H1 (cell line): ENCODE measurements around the gene FARSB. TPM values are rescaled to one million over a fixed set of nuclear protein-coding genes. Genes with fewer than 3 reads are reported as not detected.

ENCODE experiments used
- CTCF ChIA-PET: fragments of 300-600 bp; sonication (Branson Sonifier 250); formaldehyde crosslinking; loops from one replicate; lab custom pipeline; 2021; ENCODE audit not compliant: partially characterized antibody; lab: Charles Lee
- POLR2A ChIA-PET: fragments of 300-600 bp; sonication (Branson Sonifier 250); formaldehyde crosslinking; loops from one replicate; lab custom pipeline; 2021; ENCODE audit warnings: inconsistent platforms; ENCODE audit not compliant: partially characterized antibody; lab: Charles Lee
- DNase-seq, 2 experiments: peaks; one replicate each; pipeline versions ENCODE4 v3.0.0 to v3.0.0-alpha.2; 2010 to 2022; ENCODE audit warnings: low spot score in 2 of 2, low read depth in 1 of 2, mixed read lengths in 1 of 2
- FAIRE-seq: peaks from 2 replicates; lab custom pipeline; 2011; peaks lifted over from hg19 to GRCh38; lab: Jason Lieb, UNC
- H2AFZ ChIP-seq: 2 replicates; pipeline ENCODE4 v1.8.1; 2012; ENCODE audit warnings: low read length, inconsistent platforms
- H2AK5ac ChIP-seq: 2 replicates; pipeline ENCODE4 v1.6.1; 2013; ENCODE audit warnings: low read depth, low read length
- H2BK120ac ChIP-seq: replicated peaks from 2 replicates; pipeline ENCODE3; 2013; ENCODE audit warnings: low read depth, low read length, inconsistent platforms
- H2BK12ac ChIP-seq: 2 replicates; pipeline ENCODE4 v1.6.1; 2013; ENCODE audit warnings: low read depth, low read length
- H2BK15ac ChIP-seq: 2 replicates; pipeline ENCODE4 v1.6.1; 2013; ENCODE audit warnings: low read length
- H2BK20ac ChIP-seq: 2 replicates; pipeline ENCODE4 v1.6.1; 2013; ENCODE audit warnings: low read length
- H2BK5ac ChIP-seq: 2 replicates; pipeline ENCODE4 v1.6.1; 2013; ENCODE audit warnings: low read depth, low read length
- H3K14ac ChIP-seq: 2 replicates; pipeline ENCODE4 v1.6.1; 2013; ENCODE audit warnings: inconsistent platforms; ENCODE audit not compliant: insufficient read length
- H3K18ac ChIP-seq: 2 replicates; pipeline ENCODE4 v1.6.1; 2013; ENCODE audit warnings: low read length; ENCODE audit errors: extremely low read depth
- H3K23ac ChIP-seq: 2 replicates; pipeline ENCODE4 v1.6.1; 2013; ENCODE audit warnings: inconsistent platforms; ENCODE audit not compliant: insufficient read length
- H3K23me2 ChIP-seq: 2 replicates; pipeline ENCODE4 v1.6.1; 2013; ENCODE audit warnings: low read depth, low read length
- H3K27ac ChIP-seq: 2 replicates; pipeline ENCODE4 v1.6.1; 2011; ENCODE audit warnings: low read depth, low read length, inconsistent platforms
- H3K27me3 ChIP-seq, 4 experiments: replicated peaks in 1 of 4; 1 replicate in 1 of 4; 2 replicates in 3 of 4; pipeline versions ENCODE4 v1.6.1 to v1.8.1; 2011 to 2013; ENCODE audit warnings: low read length in 3 of 4, mild to moderate bottlenecking in 3 of 4, inconsistent platforms in 2 of 4, mixed read lengths in 2 of 4, moderate library complexity in 1 of 4; ENCODE audit not compliant: control insufficient read depth in 3 of 4, insufficient read depth in 3 of 4; ENCODE audit errors: extremely low read depth in 1 of 4
- H3K36me3 ChIP-seq, 4 experiments: 2 replicates each; pipeline versions ENCODE4 v1.6.1 to v1.8.1; 2011 to 2013; ENCODE audit warnings: mild to moderate bottlenecking in 4 of 4, low read length in 3 of 4, moderate library complexity in 2 of 4, control low read depth in 1 of 4, inconsistent platforms in 1 of 4; ENCODE audit not compliant: insufficient read depth in 4 of 4, control insufficient read depth in 2 of 4
- H3K4ac ChIP-seq: replicated peaks from 2 replicates; pipeline ENCODE3; 2013; ENCODE audit warnings: low read length, low read depth, mixed read lengths, inconsistent platforms; ENCODE audit not compliant: insufficient read length
- H3K4me1 ChIP-seq, 4 experiments: replicated peaks in 1 of 4; 1 replicate in 1 of 4; 2 replicates in 3 of 4; pipeline versions ENCODE4 v1.6.1 to v1.8.1; 2011 to 2013; ENCODE audit warnings: low read length in 3 of 4, inconsistent platforms in 2 of 4, mixed read lengths in 1 of 4; ENCODE audit not compliant: insufficient read depth in 4 of 4, control insufficient read depth in 3 of 4
- H3K4me2 ChIP-seq, 2 experiments: 2 replicates each; pipeline versions ENCODE4 v1.6.1 to v1.8.1; 2011 to 2013; ENCODE audit warnings: low read depth in 2 of 2, low read length in 2 of 2, control low read depth in 1 of 2, inconsistent platforms in 1 of 2, mild to moderate bottlenecking in 1 of 2; ENCODE audit not compliant: insufficient read depth in 1 of 2
- H3K4me3 ChIP-seq, 4 experiments: fragments of 200-600, 300-600 bp in 1 of 4; sonication (generic), shearing (Covaris generic), sonication (Bioruptor Twin) in 1 of 4; 2 replicates each; pipeline versions ENCODE4 v1.5.1 to v1.8.1; 2011 to 2016; ENCODE audit warnings: low read length in 4 of 4, low read depth in 3 of 4, control low read depth in 2 of 4, inconsistent platforms in 2 of 4, mild to moderate bottlenecking in 2 of 4, mixed read lengths in 1 of 4, moderate library complexity in 1 of 4; ENCODE audit not compliant: insufficient read depth in 2 of 4; ENCODE audit errors: extremely low read depth in 1 of 4
- H3K56ac ChIP-seq: replicated peaks from 2 replicates; pipeline ENCODE3; 2013; ENCODE audit warnings: low read depth, mild to moderate bottlenecking, mixed read lengths, low read length, inconsistent platforms; ENCODE audit not compliant: insufficient read length
- H3K79me1 ChIP-seq: 2 replicates; pipeline ENCODE4 v1.6.1; 2013; ENCODE audit warnings: low read depth, low read length, control low read depth
- H3K79me2 ChIP-seq, 2 experiments: 2 replicates each; pipeline versions ENCODE4 v1.6.1 to v1.8.1; 2012 to 2013; ENCODE audit warnings: low read length in 2 of 2, mild to moderate bottlenecking in 2 of 2, inconsistent platforms in 1 of 2; ENCODE audit not compliant: insufficient read depth in 2 of 2, control insufficient read depth in 1 of 2
- H3K9ac ChIP-seq, 4 experiments: replicated peaks in 1 of 4; 1 replicate in 1 of 4; 2 replicates in 3 of 4; pipeline versions ENCODE4 v1.6.1 to v1.8.1; 2011 to 2013; ENCODE audit warnings: low read depth in 3 of 4, low read length in 3 of 4, control low read depth in 2 of 4, mild to moderate bottlenecking in 2 of 4, moderate library complexity in 2 of 4, inconsistent platforms in 1 of 4; ENCODE audit errors: extremely low read depth in 1 of 4
- H3K9me3 ChIP-seq, 2 experiments: 2 replicates each; pipeline versions ENCODE4 v1.6.1 to v1.8.1; 2012 to 2013; ENCODE audit warnings: mild to moderate bottlenecking in 2 of 2, moderate library complexity in 2 of 2, control low read depth in 1 of 2, inconsistent platforms in 1 of 2, low read depth in 1 of 2, low read length in 1 of 2, mixed read lengths in 1 of 2; ENCODE audit not compliant: insufficient read depth in 2 of 2
- H4K20me1 ChIP-seq, 2 experiments: replicated peaks in 1 of 2; 2 replicates each; pipeline versions ENCODE3 to v1.8.1; 2011 to 2013; ENCODE audit warnings: inconsistent platforms in 2 of 2, low read length in 2 of 2, mild to moderate bottlenecking in 1 of 2; ENCODE audit not compliant: insufficient read depth in 2 of 2, control insufficient read depth in 1 of 2
- H4K5ac ChIP-seq: 2 replicates; pipeline ENCODE4 v1.6.1; 2013; ENCODE audit warnings: low read length, low read depth, mixed read lengths, inconsistent platforms; ENCODE audit not compliant: insufficient read length
- H4K8ac ChIP-seq: 2 replicates; pipeline ENCODE4 v1.8.0; 2013; ENCODE audit warnings: mild to moderate bottlenecking, moderate library complexity, low read length, inconsistent platforms; ENCODE audit not compliant: insufficient read depth; ENCODE audit errors: extremely low read depth
- H4K91ac ChIP-seq: replicated peaks from 2 replicates; pipeline ENCODE3; 2013; ENCODE audit warnings: low read length, mixed read lengths, inconsistent platforms; ENCODE audit not compliant: insufficient read length
- HDAC2 ChIP-seq, 2 experiments: fragments of 300-600 bp in 1 of 2; sonication (generic) in 1 of 2; IDR thresholded peaks; 2 replicates each; pipeline ENCODE4 v1.6.1; 2011 to 2012; ENCODE audit warnings: low read depth in 2 of 2, low read length in 2 of 2, mild to moderate bottlenecking in 2 of 2, moderate library complexity in 2 of 2, borderline replicate concordance in 1 of 2, inconsistent platforms in 1 of 2
- MAFK ChIP-seq: IDR thresholded peaks from 2 replicates; pipeline ENCODE4 v1.6.1; 2012; ENCODE audit warnings: low read depth, mild to moderate bottlenecking, improper control_type of control experiment, low read length
- RNF2 ChIP-seq: fragments of 200-900, 300-1000 bp; sonication (generic); IDR thresholded peaks from 2 replicates; pipeline ENCODE4 v1.7.1; 2016; ENCODE audit warnings: borderline replicate concordance, low read depth, mild to moderate bottlenecking, antibody characterized with exemption, low read length; ENCODE audit not compliant: poor library complexity, severe bottlenecking; ENCODE audit errors: missing control alignments
- WGBS, 2 experiments: shearing (Covaris generic) in 1 of 2; methylation state at CpG; one replicate each; pipeline versions ENCODE4 v1.1.6 to v1.1.7; 2013 to 2015; ENCODE audit warnings: low lambda C conversion rate in 2 of 2, mixed read lengths in 2 of 2, inconsistent platforms in 1 of 2, low coverage in 1 of 2, missing lambda C conversion rate in 1 of 2; ENCODE audit not compliant: insufficient replicate concordance in 2 of 2, insufficient coverage in 1 of 2, insufficient read length in 1 of 2; ENCODE audit errors: extremely low coverage in 1 of 2, missing lambda C conversion rate in 1 of 2; 5-methylcytosine and 5-hydroxymethylcytosine counted together
- polyA plus RNA-seq, 7 experiments: library from polyadenylated mRNA; depleted of rRNA in 3 of 7; stranded (reverse) in 5 of 7; unstranded in 2 of 7; fragments of >200 nt in 5 of 7; fragments of 200-250 nt in 2 of 7; gene quantifications; 1 replicate in 5 of 7; 2 replicates in 1 of 7; 4 replicates in 1 of 7; pipeline versions ENCODE4 v1.2.1 to v1.2.3, GENCODE V29; 2011 to 2013; ENCODE audit warnings: missing spikeins in 2 of 7, mixed read lengths in 2 of 7
- total RNA-seq: library from RNA; stranded (reverse); fragmentation: NEBNext Ultra II Directional; extraction: Animal tissue kit (Norgen Biotek cat#: 25700); gene quantifications from 2 replicates; pipeline ENCODE4 v1.2.1, GENCODE V29; 2021
- TF ChIP-seq, protein P1 (sequence below): IDR thresholded peaks from 2 replicates; pipeline ENCODE4 v1.6.1; 2012; ENCODE audit warnings: low read length, inconsistent platforms

The FARSB gene
- total and polyA plus RNA-seq, 2 of the 8 experiments (the other 6 are each of a cell fraction or from before 2014, with no cell fraction given) = 21.0 to 37.9 TPM

DNA sequence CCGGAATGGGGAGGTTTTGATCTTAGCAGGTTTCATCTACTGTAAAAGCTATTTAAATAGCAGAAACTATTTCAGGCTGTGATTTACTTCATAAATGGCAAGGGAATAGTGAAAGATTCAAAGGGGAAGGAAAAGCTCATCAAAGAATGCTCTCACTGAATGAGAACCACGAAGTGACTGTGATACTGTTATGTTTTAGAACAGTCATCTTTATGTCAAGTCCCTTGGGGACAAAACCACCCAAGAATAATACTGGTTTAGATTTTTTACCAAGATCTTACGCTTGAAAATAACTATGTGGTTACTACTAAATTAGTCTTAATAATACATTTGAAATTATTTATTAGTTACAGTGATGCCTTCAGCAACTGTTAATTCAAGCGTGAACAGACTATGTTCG is 28.1 kb downstream of the FARSB start:
- H3K79me2 ChIP-seq = no peaks in the 10 kb centered on the region
- H3K27me3 ChIP-seq = no peaks in the 10 kb centered on the region
- H4K20me1 ChIP-seq = peaks cover 0 to 3% of the 10 kb centered on the region in 2 experiments
- H3K4ac ChIP-seq = no peak overlapping the region
- no peak overlapping the region for H3K27ac ChIP-seq
- no peak overlapping the region for H3K18ac ChIP-seq
- no peak overlapping the region for H2BK120ac ChIP-seq
- H3K4me2 ChIP-seq = no peak overlapping the region
- no peak overlapping the region for H2AK5ac ChIP-seq
- no peak overlapping the region for H2BK12ac ChIP-seq
- H3K36me3 ChIP-seq = peaks cover 8 to 85% (median 46%) of the 10 kb centered on the region in 4 experiments
- no peak overlapping the region for H4K5ac ChIP-seq
- H3K4me1 ChIP-seq = no peaks in the 10 kb centered on the region
- H2BK15ac ChIP-seq = no peak overlapping the region
- TF ChIP-seq HDAC2 (IDR thresholded peaks at IDR 0.05; ENCODE audit: borderline replicate concordance in 1 of 2, low read depth in 2 of 2, low read length in 2 of 2) (no peak), MAFK (no peak), RNF2 (no peak)
- TF ChIP-seq, protein P1, sequence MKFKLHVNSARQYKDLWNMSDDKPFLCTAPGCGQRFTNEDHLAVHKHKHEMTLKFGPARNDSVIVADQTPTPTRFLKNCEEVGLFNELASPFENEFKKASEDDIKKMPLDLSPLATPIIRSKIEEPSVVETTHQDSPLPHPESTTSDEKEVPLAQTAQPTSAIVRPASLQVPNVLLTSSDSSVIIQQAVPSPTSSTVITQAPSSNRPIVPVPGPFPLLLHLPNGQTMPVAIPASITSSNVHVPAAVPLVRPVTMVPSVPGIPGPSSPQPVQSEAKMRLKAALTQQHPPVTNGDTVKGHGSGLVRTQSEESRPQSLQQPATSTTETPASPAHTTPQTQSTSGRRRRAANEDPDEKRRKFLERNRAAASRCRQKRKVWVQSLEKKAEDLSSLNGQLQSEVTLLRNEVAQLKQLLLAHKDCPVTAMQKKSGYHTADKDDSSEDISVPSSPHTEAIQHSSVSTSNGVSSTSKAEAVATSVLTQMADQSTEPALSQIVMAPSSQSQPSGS = no peak
- 95% methylated on average over 5 of the region's 5 CpGs; no CpG with 5 or more reads in 1 of the 2 experiments for WGBS, 2 experiments
- H3K14ac ChIP-seq = no peak overlapping the region
- H3K23me2 ChIP-seq = no peaks in the 10 kb centered on the region
- H3K56ac ChIP-seq = no peak overlapping the region
- ChIA-PET CTCF (no interaction called here), POLR2A (no interaction called here)
- no peak for FAIRE-seq
- H3K4me3 ChIP-seq = no peak overlapping the region
- no peak for DNase-seq
- no peaks in the 10 kb centered on the region for H3K9me3 ChIP-seq
- H4K8ac ChIP-seq = no peak overlapping the region
- H4K91ac ChIP-seq = no peak overlapping the region
- H2BK20ac ChIP-seq = no peak overlapping the region
- no peak overlapping the region for H3K9ac ChIP-seq
- no peaks in the 10 kb centered on the region for H3K79me1 ChIP-seq
- no peak overlapping the region for H3K23ac ChIP-seq
- no peak overlapping the region for H2AFZ ChIP-seq
- H2BK5ac ChIP-seq = no peak overlapping the region
